ENCODE data around the gene ASPDH. TPM values are rescaled to one million over a fixed set of nuclear protein-coding genes. Genes with fewer than 3 reads are reported as not detected.

The ASPDH gene
- polyA plus RNA-seq, 1 donor (not counting 4 experiments of a cell fraction or from before 2014, with no cell fraction given) = not detected

- dilution Hi-C loops (cut with MboI; ENCODE audit: extremely low pct_ligation_motif_present, low sequenced_read_pairs) = no loop called here
- no peak overlapping the region for H3K27ac ChIP-seq (ENCODE audit: control insufficient read depth, insufficient read depth, low read length)
- H3K79me2 ChIP-seq (ENCODE audit: control insufficient read depth, insufficient read depth, low read length) = no peaks in the 10 kb centered on the region
- no peaks in the 10 kb centered on the region for H3K9me1 ChIP-seq (ENCODE audit: control insufficient read depth, extremely low read depth, insufficient read depth, low read length)
- H3K9ac ChIP-seq (ENCODE audit: control insufficient read depth, extremely low read depth, insufficient read depth, low read length) = no peak overlapping the region
- no peak for TF ChIP-seq EZH2 (IDR thresholded peaks at IDR 0.05; ENCODE audit: low read length)
- TF ChIP-seq CTCF (optimal IDR thresholded peaks at IDR 0.05 in 1 of 3, IDR thresholded peaks at IDR 0.05 in 1 of 3, conservative IDR thresholded peaks at IDR 0.05 in 1 of 3; ENCODE audit: extremely low read depth in 1 of 3, insufficient read depth in 2 of 3, low read length in 3 of 3) = no peak
- no peak overlapping the region for H2AFZ ChIP-seq (ENCODE audit: control insufficient read depth, low read length)
- no peak overlapping the region for H3K4me3 ChIP-seq (ENCODE audit: control insufficient read depth in 2 of 3, extremely low read depth in 1 of 3, insufficient read depth in 2 of 3, low read depth in 1 of 3, low read length in 3 of 3)
- H3K36me3 ChIP-seq (ENCODE audit: control insufficient read depth in 2 of 2, extremely low read depth in 1 of 2, insufficient read depth in 2 of 2, low read length in 2 of 2) = no peaks in the 10 kb centered on the region
- no peaks in the 10 kb centered on the region for H3K4me1 ChIP-seq (ENCODE audit: control insufficient read depth, extremely low read depth, insufficient read depth, low read length)
- no peaks in the 10 kb centered on the region for H4K20me1 ChIP-seq (ENCODE audit: control insufficient read depth, extremely low read depth, insufficient read depth, low read length)
- FAIRE-seq = no peak
- H3K4me2 ChIP-seq (ENCODE audit: control insufficient read depth, extremely low read depth, insufficient read depth, low read depth, low read length) = no peak overlapping the region
- peaks cover 51% of the 10 kb centered on the region for H3K27me3 ChIP-seq (ENCODE audit: control insufficient read depth, extremely low read depth, insufficient read depth, low read length)
- DNase-seq (ENCODE audit: low read depth, low spot score) = no peak
- no peaks in the 10 kb centered on the region for H3K9me3 ChIP-seq (ENCODE audit: control insufficient read depth, low read depth, low read length)
Measured at GRCh38 chr19:50490411-50490811, 23.3 kb downstream of the ASPDH start.

- Histone ChIP-seq H3K27ac (ENCODE audit: control insufficient read depth, insufficient read depth, low read length) (no peak overlapping the region), H3K27me3 (ENCODE audit: control insufficient read depth, extremely low read depth, insufficient read depth, low read length) (peaks cover 51% of the 10 kb centered on the region), H3K9ac (ENCODE audit: control insufficient read depth, extremely low read depth, insufficient read depth, low read length) (no peak overlapping the region), H3K4me2 (ENCODE audit: control insufficient read depth, extremely low read depth, insufficient read depth, low read depth, low read length) (no peak overlapping the region), H2AFZ (ENCODE audit: control insufficient read depth, low read length) (no peak overlapping the region), H3K4me3 (ENCODE audit: control insufficient read depth in 2 of 3, extremely low read depth in 1 of 3, insufficient read depth in 2 of 3, low read depth in 1 of 3, low read length in 3 of 3) (no peak overlapping the region), H3K36me3 (ENCODE audit: control insufficient read depth in 2 of 2, extremely low read depth in 1 of 2, insufficient read depth in 2 of 2, low read length in 2 of 2) (peaks cover 0 to 1% of the 10 kb centered on the region in 2 experiments), H3K4me1 (ENCODE audit: control insufficient read depth, extremely low read depth, insufficient read depth, low read length) (no peaks in the 10 kb centered on the region), H3K9me3 (ENCODE audit: control insufficient read depth, low read depth, low read length) (no peaks in the 10 kb centered on the region), H3K79me2 (ENCODE audit: control insufficient read depth, insufficient read depth, low read length) (no peaks in the 10 kb centered on the region), H3K9me1 (ENCODE audit: control insufficient read depth, extremely low read depth, insufficient read depth, low read length) (no peaks in the 10 kb centered on the region), H4K20me1 (ENCODE audit: control insufficient read depth, extremely low read depth, insufficient read depth, low read length) (no peaks in the 10 kb centered on the region)
- dilution Hi-C loops (cut with MboI; ENCODE audit: extremely low pct_ligation_motif_present, low sequenced_read_pairs) = no loop called here
- no peak for FAIRE-seq
- TF ChIP-seq EZH2 (IDR thresholded peaks at IDR 0.05; ENCODE audit: low read length) (no peak), CTCF (optimal IDR thresholded peaks at IDR 0.05 in 1 of 3, IDR thresholded peaks at IDR 0.05 in 1 of 3, conservative IDR thresholded peaks at IDR 0.05 in 1 of 3; ENCODE audit: extremely low read depth in 1 of 3, insufficient read depth in 2 of 3, low read length in 3 of 3) (no peak)
- DNase-seq (ENCODE audit: low read depth, low spot score) = no peak
Measured at GRCh38 chr19:50489461-50490011, 24.2 kb downstream of the ASPDH start.

Measured in keratinocyte (primary cell).